PC-9 (cell line): ENCODE results near the gene CELF2. TPM values are rescaled to one million over a fixed set of nuclear protein-coding genes. Genes with fewer than 3 reads are reported as not detected.

ENCODE experiments used
- BruUV-seq: library from RNA; stranded (reverse); fragments of 400-500 nt; replicated peaks from 2 replicates; lab custom pipeline; 2021; lab: Mats Ljungman, UMichigan
- CTCF ChIA-PET: fragments of 300-600 bp; sonication (Branson Sonifier 250); formaldehyde crosslinking; loops from one replicate; lab custom pipeline; 2022; ENCODE audit warnings: antibody characterized with exemption; lab: Charles Lee
- POLR2A ChIA-PET: fragments of 300-600 bp; sonication (Branson Sonifier 250); formaldehyde crosslinking; loops from one replicate; lab custom pipeline; 2022; ENCODE audit warnings: antibody characterized with exemption; ENCODE audit not compliant: unreplicated experiment; lab: Charles Lee
- DNase-seq, 2 experiments: peaks; one replicate each; pipeline versions ENCODE4 v3.0.0 to v3.0.0-alpha.2; 2015 to 2022; ENCODE audit warnings: mixed read lengths in 1 of 2
- H2AFZ ChIP-seq: fragments of 200-600 bp; sonication (generic); 2 replicates; pipeline ENCODE4 v1.8.1; 2017; ENCODE audit warnings: antibody characterized with exemption
- H3F3A ChIP-seq: fragments of 200-600 bp; sonication (generic); 2 replicates; pipeline ENCODE4 v1.8.1; 2017; ENCODE audit warnings: antibody characterized with exemption, mild to moderate bottlenecking, low read depth; ENCODE audit not compliant: insufficient read depth
- H3K27ac ChIP-seq: fragments of 200-600 bp; sonication (generic); 2 replicates; pipeline ENCODE4 v1.6.1; 2016; ENCODE audit warnings: mixed run types
- H3K27me3 ChIP-seq: fragments of 200-600 bp; sonication (generic); 2 replicates; pipeline ENCODE4 v1.6.1; 2016; ENCODE audit warnings: low read depth, mixed run types; ENCODE audit not compliant: insufficient read depth
- H3K36me3 ChIP-seq: fragments of 200-600 bp; sonication (generic); 2 replicates; pipeline ENCODE4 v1.6.1; 2016; ENCODE audit warnings: low read depth, mixed run types
- H3K4me1 ChIP-seq: fragments of 200-600 bp; sonication (generic); replicated peaks from 2 replicates; pipeline ENCODE4 v1.6.1; 2016; ENCODE audit warnings: mixed run types; ENCODE audit not compliant: insufficient read depth
- H3K4me2 ChIP-seq: fragments of 200-600 bp; sonication (generic); 2 replicates; pipeline ENCODE4 v1.6.1; 2017; ENCODE audit warnings: mixed run types
- H3K4me3 ChIP-seq: fragments of 200-600 bp; sonication (generic); 2 replicates; pipeline ENCODE4 v1.6.1; 2016; ENCODE audit warnings: mixed run types
- H3K79me2 ChIP-seq: fragments of 200-600 bp; sonication (generic); 2 replicates; pipeline ENCODE4 v1.6.1; 2017; ENCODE audit warnings: low read depth, mixed run types
- H3K9me2 ChIP-seq: fragments of 200-600 bp; sonication (generic); 2 replicates; pipeline ENCODE4 v1.8.1; 2017; ENCODE audit warnings: mild to moderate bottlenecking; ENCODE audit not compliant: insufficient read depth
- H3K9me3 ChIP-seq: fragments of 200-600 bp; sonication (generic); 2 replicates; pipeline ENCODE4 v1.8.1; 2016; ENCODE audit warnings: low read depth; ENCODE audit not compliant: insufficient read depth
- H4K20me1 ChIP-seq: fragments of 200-600 bp; sonication (generic); 2 replicates; pipeline ENCODE4 v1.8.1; 2017; ENCODE audit not compliant: insufficient read depth
- CTCF ChIP-seq: fragments of 200-600 bp; sonication (generic); conservative IDR thresholded peaks from 2 replicates; pipeline ENCODE4 v1.6.1; 2017; ENCODE audit warnings: mixed run types, antibody characterized with exemption, mild to moderate bottlenecking, moderate library complexity
- EZH2 ChIP-seq: fragments of 200-600 bp; sonication (generic); IDR thresholded peaks from 2 replicates; pipeline ENCODE4 v1.8.0; 2017; ENCODE audit warnings: antibody characterized with exemption, low read depth
- intact Hi-C: fragments of 100-400 bp; cut with micrococcal nuclease; formaldehyde crosslinking; loops from one replicate; pipeline ENCODE4 v1.10.0; 2022; ENCODE audit not compliant: unreplicated experiment
- total RNA-seq: library from RNA; stranded (reverse); gene quantifications from 2 replicates; pipeline ENCODE4 v1.2.3, GENCODE V29; 2021

The CELF2 gene
- total RNA-seq, 1 experiment from 2014 or later, result not detected

GRCh38 chr10:11237571-11237970 is 219.9 kb downstream of the CELF2 start:
- Histone ChIP-seq H3K9me2 (no peaks in the 10 kb centered on the region), H3K4me2 (no peak overlapping the region), H3K9me3 (no peaks in the 10 kb centered on the region), H3K79me2 (no peaks in the 10 kb centered on the region), H4K20me1 (no peaks in the 10 kb centered on the region), H2AFZ (no peak overlapping the region), H3K4me1 (no peaks in the 10 kb centered on the region), H3K27ac (no peak overlapping the region), H3K27me3 (peaks cover 81% of the 10 kb centered on the region), H3F3A (no peaks in the 10 kb centered on the region), H3K36me3 (no peaks in the 10 kb centered on the region), H3K4me3 (no peak overlapping the region)
- intact Hi-C loops, result no loop called here
- CTCF ChIA-PET, result no interaction called here
- no peak for DNase-seq
- TF ChIP-seq EZH2 (no peak), CTCF (no peak)
- BruUV-seq, result no TSS peak
- POLR2A ChIA-PET, result no interaction called here

GRCh38 chr10:11238893-11239292 is 221.2 kb downstream of the CELF2 start:
- H3K27ac ChIP-seq, result no peak overlapping the region
- peaks cover 80% of the 10 kb centered on the region for H3K27me3 ChIP-seq
- H3F3A ChIP-seq, result no peaks in the 10 kb centered on the region
- no peaks in the 10 kb centered on the region for H3K36me3 ChIP-seq
- H3K79me2 ChIP-seq, result no peaks in the 10 kb centered on the region
- no peak overlapping the region for H2AFZ ChIP-seq
- intact Hi-C loops, result no loop called here
- H3K9me3 ChIP-seq, result no peaks in the 10 kb centered on the region
- H3K4me1 ChIP-seq, result no peaks in the 10 kb centered on the region
- no peak for DNase-seq
- no peaks in the 10 kb centered on the region for H3K9me2 ChIP-seq
- H3K4me3 ChIP-seq, result no peak overlapping the region
- ChIA-PET CTCF (no interaction called here), POLR2A (interaction anchor here (0.6 kb wide), 1 partner anchor 319 kb away, joined by 3 read pairs; no protein-coding TSS in a partner anchor)
- no TSS peak for BruUV-seq
- H4K20me1 ChIP-seq, result no peaks in the 10 kb centered on the region
- no peak overlapping the region for H3K4me2 ChIP-seq
- no peak for TF ChIP-seq CTCF
- TF ChIP-seq EZH2, result no peak

- DNase-seq, result no peak
- no peak overlapping the region for H3K4me3 ChIP-seq
- no peaks in the 10 kb centered on the region for H3K4me1 ChIP-seq
- no peak overlapping the region for H2AFZ ChIP-seq
- no peaks in the 10 kb centered on the region for H3K9me3 ChIP-seq
- intact Hi-C loops, result no loop called here
- no peaks in the 10 kb centered on the region for H3K36me3 ChIP-seq
- ChIA-PET CTCF (no interaction called here), POLR2A (no interaction called here)
- no peaks in the 10 kb centered on the region for H3F3A ChIP-seq
- no peaks in the 10 kb centered on the region for H3K79me2 ChIP-seq
- H3K27me3 ChIP-seq, result peaks cover 72% of the 10 kb centered on the region
- no peak for TF ChIP-seq EZH2
- no peak for TF ChIP-seq CTCF
- H3K27ac ChIP-seq, result no peak overlapping the region
- no peaks in the 10 kb centered on the region for H3K9me2 ChIP-seq
- H3K4me2 ChIP-seq, result no peak overlapping the region
- H4K20me1 ChIP-seq, result no peaks in the 10 kb centered on the region
- BruUV-seq, result no TSS peak
Measured at GRCh38 chr10:11240641-11241040, 223.0 kb downstream of the CELF2 start.
